Peyer's patch (tissue), 4 donors: Measurements from ENCODE around the gene DLX6.

Source experiments
- CTCF ChIP-seq, 6 experiments: fragments of 450-650 bp in 4 of 6; fragments of 200-600 bp in 2 of 6; sonication (generic) in 1 of 6; IDR thresholded peaks; one replicate each; pipeline ENCODE4 v1.5.1; 2017 to 2019; ENCODE audit warnings: antibody characterized with exemption in 6 of 6, mild to moderate bottlenecking in 3 of 6, moderate library complexity in 1 of 6
- POLR2A ChIP-seq, 2 donors: fragments of 450-650 bp; IDR thresholded peaks; one replicate each; pipeline ENCODE4 v1.5.1; 2017; ENCODE audit warnings: antibody characterized with exemption in 2 of 2, mild to moderate bottlenecking in 2 of 2, moderate library complexity in 2 of 2

GRCh38 chr7:97015279-97015678, 9.9 kb downstream of the DLX6 start:
- no peak for TF ChIP-seq POLR2A (IDR thresholded peaks at IDR 0.05)
- no peak for TF ChIP-seq CTCF (IDR thresholded peaks at IDR 0.05)
